ENCODE measurements around the gene ADGRD1.

The ADGRD1 gene

GRCh38 chr12:131003036-131003715, 49.5 kb downstream of the ADGRD1 start:
- Histone ChIP-seq H3K18ac (ENCODE audit: low read length) (no peak overlapping the region), H3K9me3 (ENCODE audit: insufficient read depth, low read depth, low read length) (peaks cover 6% of the 10 kb centered on the region), H2AFZ (ENCODE audit: insufficient read depth, low read length, poor library complexity) (no peak overlapping the region), H3K23ac (ENCODE audit: low read length) (no peak overlapping the region), H4K8ac (ENCODE audit: low read depth, low read length) (no peak overlapping the region), H3K4ac (ENCODE audit: low read depth, low read length) (no peak overlapping the region), H3K4me1 (ENCODE audit: control insufficient read depth in 1 of 2, insufficient read depth in 2 of 2, low read length in 2 of 2) (no peaks in the 10 kb centered on the region), H3K4me2 (ENCODE audit: low read length) (no peak overlapping the region), H3K4me3 (ENCODE audit: low read depth, low read length) (no peak overlapping the region), H4K91ac (ENCODE audit: low read depth, low read length) (no peak overlapping the region), H4K12ac (ENCODE audit: low read depth, low read length) (no peak overlapping the region), H3K27me3 (ENCODE audit: insufficient read depth, low read length) (no peaks in the 10 kb centered on the region), H2AK5ac (ENCODE audit: low read length) (no peak overlapping the region), H2BK5ac (ENCODE audit: low read depth, low read length, poor library complexity) (no peak overlapping the region), H3K36me3 (ENCODE audit: control insufficient read depth in 1 of 2, insufficient read depth in 2 of 2, low read length in 2 of 2) (no peaks in the 10 kb centered on the region), H3K27ac (ENCODE audit: low read depth, low read length) (no peak overlapping the region), H2BK120ac (ENCODE audit: insufficient read depth, low read length, poor library complexity) (no peak overlapping the region), H3K9ac (ENCODE audit: low read length) (no peak overlapping the region), H3K79me2 (ENCODE audit: control insufficient read depth, insufficient read depth, low read length, poor library complexity) (no peaks in the 10 kb centered on the region), H3K14ac (ENCODE audit: low read length) (no peak overlapping the region), H2BK12ac (ENCODE audit: low read length) (no peak overlapping the region), H3K79me1 (ENCODE audit: low read length) (no peaks in the 10 kb centered on the region)
- no peak for DNase-seq
- WGBS (ENCODE audit: extremely low coverage, insufficient coverage, insufficient read length), result no CpG with 5 or more reads among the region's 18 CpGs

GRCh38 chr12:131003716-131004045, 50.0 kb downstream of the ADGRD1 start:
- H2BK12ac ChIP-seq (ENCODE audit: low read length), result no peak overlapping the region
- H3K27me3 ChIP-seq (ENCODE audit: insufficient read depth, low read length), result no peaks in the 10 kb centered on the region

GRCh38 chr12:131004166-131004565, 50.5 kb downstream of the ADGRD1 start:
- no peak overlapping the region for H2AK5ac ChIP-seq (ENCODE audit: low read length)
- no peak overlapping the region for H2AFZ ChIP-seq (ENCODE audit: insufficient read depth, low read length, poor library complexity)
- no peaks in the 10 kb centered on the region for H3K27me3 ChIP-seq (ENCODE audit: insufficient read depth, low read length)
- H3K4me1 ChIP-seq (ENCODE audit: control insufficient read depth in 1 of 2, insufficient read depth in 2 of 2, low read length in 2 of 2), result no peaks in the 10 kb centered on the region
- DNase-seq, result no peak
- no peak overlapping the region for H3K4me3 ChIP-seq (ENCODE audit: low read depth, low read length)
- no peak overlapping the region for H3K27ac ChIP-seq (ENCODE audit: low read depth, low read length)
- no peak overlapping the region for H4K12ac ChIP-seq (ENCODE audit: low read depth, low read length)
- H4K8ac ChIP-seq (ENCODE audit: low read depth, low read length), result no peak overlapping the region
- no peak overlapping the region for H2BK12ac ChIP-seq (ENCODE audit: low read length)
- no peak overlapping the region for H3K18ac ChIP-seq (ENCODE audit: low read length)
- H3K9me3 ChIP-seq (ENCODE audit: insufficient read depth, low read depth, low read length), result peaks cover 6% of the 10 kb centered on the region
- H3K4me2 ChIP-seq (ENCODE audit: low read length), result no peak overlapping the region
- no peaks in the 10 kb centered on the region for H3K36me3 ChIP-seq (ENCODE audit: control insufficient read depth in 1 of 2, insufficient read depth in 2 of 2, low read length in 2 of 2)
- no peak overlapping the region for H2BK5ac ChIP-seq (ENCODE audit: low read depth, low read length, poor library complexity)
- no peak overlapping the region for H4K91ac ChIP-seq (ENCODE audit: low read depth, low read length)
- H3K23ac ChIP-seq (ENCODE audit: low read length), result no peak overlapping the region
- no peak overlapping the region for H3K4ac ChIP-seq (ENCODE audit: low read depth, low read length)
- WGBS (ENCODE audit: extremely low coverage, insufficient coverage, insufficient read length), result no CpG with 5 or more reads among the region's 22 CpGs
- H3K9ac ChIP-seq (ENCODE audit: low read length), result no peak overlapping the region
- H3K79me1 ChIP-seq (ENCODE audit: low read length), result no peaks in the 10 kb centered on the region
- no peak overlapping the region for H3K14ac ChIP-seq (ENCODE audit: low read length)
- H3K79me2 ChIP-seq (ENCODE audit: control insufficient read depth, insufficient read depth, low read length, poor library complexity), result no peaks in the 10 kb centered on the region
- H2BK120ac ChIP-seq (ENCODE audit: insufficient read depth, low read length, poor library complexity), result no peak overlapping the region

More at GRCh38 chr12:131003716-131004045, 50.0 kb downstream of the ADGRD1 start:
- no peak overlapping the region for H3K14ac ChIP-seq (ENCODE audit: low read length)
- no peak overlapping the region for H2AFZ ChIP-seq (ENCODE audit: insufficient read depth, low read length, poor library complexity)
- H3K79me1 ChIP-seq (ENCODE audit: low read length), result no peaks in the 10 kb centered on the region
- H3K4me3 ChIP-seq (ENCODE audit: low read depth, low read length), result no peak overlapping the region
- H3K9me3 ChIP-seq (ENCODE audit: insufficient read depth, low read depth, low read length), result peaks cover 6% of the 10 kb centered on the region
- H2BK120ac ChIP-seq (ENCODE audit: insufficient read depth, low read length, poor library complexity), result no peak overlapping the region
- no peak overlapping the region for H2AK5ac ChIP-seq (ENCODE audit: low read length)
- H3K18ac ChIP-seq (ENCODE audit: low read length), result no peak overlapping the region
- no peak overlapping the region for H3K23ac ChIP-seq (ENCODE audit: low read length)
- no peaks in the 10 kb centered on the region for H3K4me1 ChIP-seq (ENCODE audit: control insufficient read depth in 1 of 2, insufficient read depth in 2 of 2, low read length in 2 of 2)
- no peak overlapping the region for H2BK5ac ChIP-seq (ENCODE audit: low read depth, low read length, poor library complexity)
- H3K79me2 ChIP-seq (ENCODE audit: control insufficient read depth, insufficient read depth, low read length, poor library complexity), result no peaks in the 10 kb centered on the region
- no CpG with 5 or more reads among the region's 18 CpGs for WGBS (ENCODE audit: extremely low coverage, insufficient coverage, insufficient read length)
- H3K4ac ChIP-seq (ENCODE audit: low read depth, low read length), result no peak overlapping the region
- no peaks in the 10 kb centered on the region for H3K36me3 ChIP-seq (ENCODE audit: control insufficient read depth in 1 of 2, insufficient read depth in 2 of 2, low read length in 2 of 2)
- H4K8ac ChIP-seq (ENCODE audit: low read depth, low read length), result no peak overlapping the region
- no peak for DNase-seq
- no peak overlapping the region for H3K9ac ChIP-seq (ENCODE audit: low read length)
- H3K27ac ChIP-seq (ENCODE audit: low read depth, low read length), result no peak overlapping the region
- no peak overlapping the region for H4K91ac ChIP-seq (ENCODE audit: low read depth, low read length)
- H3K4me2 ChIP-seq (ENCODE audit: low read length), result no peak overlapping the region
- H4K12ac ChIP-seq (ENCODE audit: low read depth, low read length), result no peak overlapping the region

- no peak overlapping the region for H3K4ac ChIP-seq (ENCODE audit: low read depth, low read length)
- no peak overlapping the region for H3K4me3 ChIP-seq (ENCODE audit: low read depth, low read length)
- no peak for DNase-seq
- no peak overlapping the region for H4K8ac ChIP-seq (ENCODE audit: low read depth, low read length)
- no peak overlapping the region for H3K4me2 ChIP-seq (ENCODE audit: low read length)
- peaks cover 3% of the 10 kb centered on the region for H3K9me3 ChIP-seq (ENCODE audit: insufficient read depth, low read depth, low read length)
- no peaks in the 10 kb centered on the region for H3K27me3 ChIP-seq (ENCODE audit: insufficient read depth, low read length)
- no peak overlapping the region for H3K18ac ChIP-seq (ENCODE audit: low read length)
- H2BK120ac ChIP-seq (ENCODE audit: insufficient read depth, low read length, poor library complexity), result no peak overlapping the region
- no peak overlapping the region for H2AFZ ChIP-seq (ENCODE audit: insufficient read depth, low read length, poor library complexity)
- no peak overlapping the region for H4K91ac ChIP-seq (ENCODE audit: low read depth, low read length)
- no peak overlapping the region for H2AK5ac ChIP-seq (ENCODE audit: low read length)
- no peak overlapping the region for H3K23ac ChIP-seq (ENCODE audit: low read length)
- H3K79me2 ChIP-seq (ENCODE audit: control insufficient read depth, insufficient read depth, low read length, poor library complexity), result peaks cover 1% of the 10 kb centered on the region
- H3K4me1 ChIP-seq (ENCODE audit: control insufficient read depth in 1 of 2, insufficient read depth in 2 of 2, low read length in 2 of 2), result no peaks in the 10 kb centered on the region
- no peaks in the 10 kb centered on the region for H3K79me1 ChIP-seq (ENCODE audit: low read length)
- H3K9ac ChIP-seq (ENCODE audit: low read length), result no peak overlapping the region
- H2BK5ac ChIP-seq (ENCODE audit: low read depth, low read length, poor library complexity), result no peak overlapping the region
- H3K36me3 ChIP-seq (ENCODE audit: control insufficient read depth in 1 of 2, insufficient read depth in 2 of 2, low read length in 2 of 2), result no peaks in the 10 kb centered on the region
- H3K14ac ChIP-seq (ENCODE audit: low read length), result no peak overlapping the region
- H3K27ac ChIP-seq (ENCODE audit: low read depth, low read length), result no peak overlapping the region
- no peak overlapping the region for H4K12ac ChIP-seq (ENCODE audit: low read depth, low read length)
- WGBS (ENCODE audit: extremely low coverage, insufficient coverage, insufficient read length), result no CpG with 5 or more reads among the region's 18 CpGs
- H2BK12ac ChIP-seq (ENCODE audit: low read length), result no peak overlapping the region
These were observed 51.7 kb downstream of the ADGRD1 start for GRCh38 chr12:131005161-131006035.

Measured in trophoblast cell (in vitro differentiated cells and primary cell).